Measurements from ENCODE around the gene PCCA. TPM values are rescaled to one million over a fixed set of nuclear protein-coding genes. Genes with fewer than 3 reads are reported as not detected.

PCCA gene
- total RNA-seq, 1 donor from 2014 or later: 66.8 TPM

- Mint-ChIP-seq H3K4me3 (ENCODE audit: unreplicated experiment) (no peak overlapping the region), H3K27ac (ENCODE audit: unreplicated experiment) (no peak overlapping the region), H3K36me3 (ENCODE audit: unreplicated experiment) (no peaks in the 10 kb centered on the region), H3K9me3 (ENCODE audit: unreplicated experiment) (peaks cover 5% of the 10 kb centered on the region), H3K4me1 (ENCODE audit: low read depth, unreplicated experiment) (peaks cover 71% of the 10 kb centered on the region), H3K27me3 (ENCODE audit: unreplicated experiment) (peaks cover 2% of the 10 kb centered on the region)
- no peak for DNase-seq
- no peak for TF ChIP-seq CTCF (IDR thresholded peaks at IDR 0.05; ENCODE audit: partially characterized antibody, unreplicated experiment)
Observed at GRCh38 chr13:100511466-100511865, 422.6 kb downstream of the PCCA start.

GRCh38 chr13:100512422-100512821 lies 423.5 kb downstream of the PCCA start:
- Mint-ChIP-seq H3K27ac (ENCODE audit: unreplicated experiment) (no peak overlapping the region), H3K27me3 (ENCODE audit: unreplicated experiment) (peaks cover 2% of the 10 kb centered on the region), H3K4me1 (ENCODE audit: low read depth, unreplicated experiment) (peaks cover 79% of the 10 kb centered on the region), H3K36me3 (ENCODE audit: unreplicated experiment) (no peaks in the 10 kb centered on the region), H3K9me3 (ENCODE audit: unreplicated experiment) (peaks cover 5% of the 10 kb centered on the region), H3K4me3 (ENCODE audit: unreplicated experiment) (no peak overlapping the region)
- no peak for DNase-seq
- TF ChIP-seq CTCF (IDR thresholded peaks at IDR 0.05; ENCODE audit: partially characterized antibody, unreplicated experiment): no peak

- TF ChIP-seq CTCF (IDR thresholded peaks at IDR 0.05; ENCODE audit: partially characterized antibody, unreplicated experiment): no peak
- no peak overlapping the region for H3K27ac Mint-ChIP-seq (ENCODE audit: unreplicated experiment)
- H3K27me3 Mint-ChIP-seq (ENCODE audit: unreplicated experiment): peaks cover 2% of the 10 kb centered on the region
- no peak overlapping the region for H3K4me3 Mint-ChIP-seq (ENCODE audit: unreplicated experiment)
- DNase-seq: no peak
- H3K4me1 Mint-ChIP-seq (ENCODE audit: low read depth, unreplicated experiment): peaks cover 84% of the 10 kb centered on the region
- H3K36me3 Mint-ChIP-seq (ENCODE audit: unreplicated experiment): no peaks in the 10 kb centered on the region
- H3K9me3 Mint-ChIP-seq (ENCODE audit: unreplicated experiment): peaks cover 5% of the 10 kb centered on the region
Observed at GRCh38 chr13:100513171-100513570, 424.3 kb downstream of the PCCA start.

GRCh38 chr13:100513987-100514670 lies 425.2 kb downstream of the PCCA start:
- H3K27ac Mint-ChIP-seq (ENCODE audit: unreplicated experiment): peak overlapping the region; percentile 70

More at GRCh38 chr13:100513987-100514670, 425.2 kb downstream of the PCCA start:
- Mint-ChIP-seq H3K36me3 (ENCODE audit: unreplicated experiment) (no peaks in the 10 kb centered on the region), H3K9me3 (ENCODE audit: unreplicated experiment) (peaks cover 5% of the 10 kb centered on the region), H3K4me1 (ENCODE audit: low read depth, unreplicated experiment) (peaks cover 78% of the 10 kb centered on the region), H3K27me3 (ENCODE audit: unreplicated experiment) (peaks cover 2% of the 10 kb centered on the region), H3K4me3 (ENCODE audit: unreplicated experiment) (no peak overlapping the region)
- DNase-seq: no peak
- no peak for TF ChIP-seq CTCF (IDR thresholded peaks at IDR 0.05; ENCODE audit: partially characterized antibody, unreplicated experiment)

All from glutamatergic neuron (in vitro differentiated cells).